HCEC 1CT (cell line): ENCODE measurements around the gene SYCE1L.
"Not testable (repeated sequence)": the region's sequence is repeated elsewhere in the genome, so short reads cannot be mapped to it uniquely, and the experiment has no call there.

Experiments
- DNase-seq: peaks from one replicate; pipeline ENCODE4 v3.0.0-alpha.2; 2017

Gene SYCE1L

GRCh38 chr16:77206533-77206932, 7.3 kb downstream of the SYCE1L start:
- no peak for DNase-seq

- no peak for DNase-seq
These were observed 7.8 kb downstream of the SYCE1L start for GRCh38 chr16:77207030-77207429.

GRCh38 chr16:77208382-77208781, 9.2 kb downstream of the SYCE1L start:
- no peak for DNase-seq

- DNase-seq: no peak
These were observed 12.9 kb downstream of the SYCE1L start for GRCh38 chr16:77211880-77212740.

GRCh38 chr16:77212741-77213541, 13.7 kb downstream of the SYCE1L start:
- no peak for DNase-seq

- peak; percentile 86 for DNase-seq
These were observed 14.4 kb downstream of the SYCE1L start for GRCh38 chr16:77213542-77214106.

GRCh38 chr16:77214411-77215138, 15.4 kb downstream of the SYCE1L start:
- DNase-seq: no peak

GRCh38 chr16:77219437-77219836, 20.2 kb downstream of the SYCE1L start:
- DNase-seq: no peak

- DNase-seq: no peak
These were observed 21.2 kb downstream of the SYCE1L start for GRCh38 chr16:77220427-77220826.

GRCh38 chr16:77221482-77221881, 22.3 kb downstream of the SYCE1L start:
- DNase-seq: peak; percentile 27

GRCh38 chr16:77223184-77223583, 24.0 kb downstream of the SYCE1L start:
- DNase-seq: no peak

GRCh38 chr16:77225182-77225581, 26.0 kb downstream of the SYCE1L start:
- no peak for DNase-seq

GRCh38 chr16:77227745-77228144, 28.5 kb downstream of the SYCE1L start:
- no peak for DNase-seq

- DNase-seq: no peak
These were observed 31.8 kb downstream of the SYCE1L start for GRCh38 chr16:77231047-77231446.

- no peak for DNase-seq
These were observed 34.8 kb downstream of the SYCE1L start for GRCh38 chr16:77233799-77234519.

- no peak for DNase-seq
These were observed 35.4 kb downstream of the SYCE1L start for GRCh38 chr16:77234611-77235010.

GRCh38 chr16:77236063-77236511, 36.9 kb downstream of the SYCE1L start:
- DNase-seq: peak; percentile 67

- DNase-seq: no peak
These were observed 39.4 kb downstream of the SYCE1L start for GRCh38 chr16:77238593-77238992.

- not testable (repeated sequence) for DNase-seq
These were observed 43.3 kb downstream of the SYCE1L start for GRCh38 chr16:77242471-77242870.

GRCh38 chr16:77246150-77246549, 46.9 kb downstream of the SYCE1L start:
- no peak for DNase-seq

- DNase-seq: peak; percentile 10
These were observed 51.2 kb downstream of the SYCE1L start for GRCh38 chr16:77250400-77250799.
